CD4-positive, alpha-beta T cell treated with Interleukin-21 for 1 hour (primary cell): Measurements from ENCODE around the gene UST.
"Not testable (repeated sequence)": the region's sequence is repeated elsewhere in the genome, so short reads cannot be mapped to it uniquely, and the experiment has no call there.

ENCODE experiments used
- DNase-seq: peaks from one replicate; pipeline ENCODE4 v3.0.0-alpha.2; 2020

UST gene

DNA sequence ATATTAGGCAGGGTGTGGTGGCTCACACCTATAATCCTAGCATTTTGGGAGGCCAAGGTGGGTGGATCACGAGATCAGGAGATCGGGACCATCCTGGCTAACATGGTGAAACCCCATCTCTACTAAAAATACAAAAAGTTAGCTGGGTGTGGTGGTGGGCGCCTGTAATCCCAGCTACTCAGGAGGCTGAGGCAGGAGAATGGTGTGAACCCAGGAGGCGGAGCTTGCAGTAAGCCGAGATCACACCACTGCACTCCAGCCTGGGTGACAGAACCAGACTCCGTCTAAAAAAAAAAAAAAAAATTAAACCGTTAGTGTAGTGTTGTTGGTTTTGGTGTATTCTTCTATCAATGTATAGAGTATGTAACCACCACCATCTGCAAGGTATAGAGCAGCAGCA, 133.9 kb downstream of the UST start:
- DNase-seq, result not testable (repeated sequence)

DNA sequence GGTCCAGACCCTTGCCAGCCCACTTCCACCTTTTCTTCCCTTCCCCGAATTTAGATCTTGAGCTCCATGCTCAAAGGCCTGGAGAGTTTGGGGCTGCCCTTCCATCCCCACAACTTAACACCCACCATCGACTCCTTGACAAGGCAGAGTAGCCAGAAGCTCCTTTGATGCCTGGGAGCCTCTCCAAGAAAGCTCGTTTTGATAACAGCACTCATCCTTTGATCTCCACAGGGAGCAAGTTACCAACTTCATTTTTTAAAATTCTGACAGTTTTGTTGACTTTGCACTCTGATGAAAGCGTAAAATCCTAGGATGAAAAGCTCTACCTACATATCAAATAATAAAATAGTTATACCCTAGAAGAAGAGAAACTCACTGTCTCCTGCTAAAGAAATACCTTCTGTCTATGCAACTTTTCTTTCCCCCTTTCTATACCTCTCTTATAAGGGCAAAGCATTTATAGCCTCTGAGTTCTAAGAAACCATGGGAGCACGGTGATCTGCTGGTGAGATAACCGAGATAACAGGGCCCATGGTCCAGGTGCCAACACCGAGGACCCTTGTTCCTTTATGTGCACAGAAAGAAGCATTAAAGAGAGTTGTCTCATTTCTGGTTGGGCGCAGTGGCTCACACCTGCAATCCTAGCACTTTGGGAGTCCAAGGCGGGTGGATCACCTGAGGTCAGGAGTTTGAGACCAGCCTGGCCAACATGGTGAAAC, 134.9 kb downstream of the UST start:
- no peak for DNase-seq

DNA sequence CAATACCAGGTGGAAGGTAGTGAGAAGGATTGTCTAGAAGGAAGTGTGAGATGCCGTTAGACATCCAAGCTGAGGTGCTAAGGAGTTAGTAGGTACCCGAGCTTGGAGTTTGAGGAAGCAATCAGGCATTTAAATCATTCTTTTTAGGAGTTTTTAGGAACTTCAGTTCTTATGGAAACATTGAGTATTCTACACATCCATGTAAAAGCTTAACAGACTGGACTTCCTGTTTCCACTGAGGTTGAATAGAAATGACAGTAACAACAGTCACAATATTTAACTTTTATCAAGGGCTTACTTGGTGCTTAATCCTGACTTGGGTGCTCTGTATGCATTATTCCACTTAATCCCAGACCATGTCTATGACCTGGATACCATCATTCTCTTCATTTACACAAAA, 136.4 kb downstream of the UST start:
- DNase-seq, result no peak

DNA sequence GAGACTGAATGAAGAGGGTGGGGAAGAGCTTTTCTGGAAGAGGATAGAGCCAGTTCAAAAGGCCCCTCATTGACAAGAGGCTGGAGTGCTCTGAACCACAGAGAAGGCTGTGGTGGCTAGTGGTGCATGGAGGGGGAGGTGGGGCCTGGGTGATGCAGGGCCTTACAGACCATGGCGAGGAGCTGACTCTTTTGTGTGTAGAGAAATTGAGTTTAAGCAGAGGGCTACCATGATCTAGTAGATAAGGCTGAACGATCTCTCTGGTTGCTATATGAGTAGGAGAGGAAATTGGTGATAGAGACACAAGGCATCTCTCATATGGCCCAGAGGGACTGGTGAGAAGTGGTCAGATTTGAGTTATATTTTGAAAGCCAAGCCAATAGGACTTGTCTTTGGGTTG, 137.6 kb downstream of the UST start:
- no peak for DNase-seq

DNA sequence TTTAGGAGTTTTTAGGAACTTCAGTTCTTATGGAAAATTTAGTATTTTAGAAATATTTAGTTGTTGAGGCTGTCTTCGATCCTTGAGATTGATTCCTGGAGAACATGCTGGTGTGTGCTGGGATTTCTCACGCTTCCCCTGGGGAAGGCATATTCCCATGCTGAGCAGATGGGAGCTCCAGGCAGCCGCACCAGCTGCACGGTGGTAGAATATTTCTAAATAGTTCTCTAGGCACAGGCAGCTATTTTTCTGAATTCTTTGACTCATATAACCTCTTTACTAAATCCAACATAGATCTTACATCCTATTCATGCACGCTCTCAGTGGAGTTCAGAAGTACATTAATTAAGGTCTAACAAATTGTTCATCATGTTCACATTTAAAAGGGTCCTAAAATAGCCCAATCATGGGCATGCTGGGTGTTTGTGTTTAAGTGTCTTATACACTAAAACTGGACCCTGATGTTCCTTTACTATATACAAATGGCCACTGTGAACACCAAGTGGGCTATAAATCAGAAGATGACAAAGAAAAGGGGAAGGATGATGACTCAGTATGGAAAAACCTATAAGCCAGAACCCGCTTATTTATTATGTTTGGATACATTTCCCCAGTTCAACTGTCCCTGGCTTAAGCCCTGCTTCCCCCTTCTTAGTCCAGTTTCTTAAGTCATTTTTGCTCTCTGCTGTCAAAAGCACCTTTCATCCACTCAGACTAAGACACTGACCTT, 138.5 kb downstream of the UST start:
- DNase-seq, result no peak

DNA sequence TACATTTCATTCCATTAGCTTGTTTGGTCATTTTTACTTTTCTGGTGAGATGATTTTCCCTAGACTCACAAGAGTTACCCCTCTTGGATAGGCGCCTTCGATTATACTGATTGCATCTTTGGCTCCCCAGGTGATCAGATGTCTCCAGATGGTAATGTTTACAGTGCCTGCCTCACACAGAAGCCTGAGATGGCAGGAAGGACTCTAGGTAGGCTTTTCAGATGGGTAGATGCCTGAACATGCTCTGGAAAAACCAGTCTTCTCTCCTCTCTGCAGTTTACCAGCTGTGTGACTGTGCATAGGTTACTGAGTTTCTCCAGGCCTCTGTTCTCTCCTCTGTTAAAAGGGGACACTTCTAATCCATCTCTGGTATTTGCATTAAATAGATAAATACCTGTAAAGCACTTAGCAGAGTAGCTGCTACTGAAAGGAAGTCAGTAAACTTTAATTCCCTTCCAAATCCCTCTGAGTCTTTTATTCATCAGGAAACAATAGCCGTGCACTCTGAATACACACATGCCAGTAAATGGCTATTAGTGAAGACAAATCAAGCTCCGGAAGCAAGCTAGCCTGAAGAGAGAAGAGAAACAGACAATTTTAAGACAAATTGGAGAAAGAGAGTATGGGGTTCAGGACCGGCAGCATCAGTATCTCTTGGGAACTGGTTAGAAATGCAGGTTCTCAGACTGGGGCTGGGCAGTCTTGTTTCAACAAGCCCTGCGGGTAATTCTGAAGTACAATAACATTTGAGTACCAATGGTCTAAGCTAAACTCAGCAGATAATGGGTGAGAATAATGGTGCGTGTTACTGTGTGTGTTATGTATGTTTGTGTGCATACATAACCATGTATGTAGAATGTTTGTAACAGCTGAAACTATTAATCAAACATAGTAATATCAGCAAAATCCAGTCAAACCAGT, 139.4 kb downstream of the UST start:
- no peak for DNase-seq

DNA sequence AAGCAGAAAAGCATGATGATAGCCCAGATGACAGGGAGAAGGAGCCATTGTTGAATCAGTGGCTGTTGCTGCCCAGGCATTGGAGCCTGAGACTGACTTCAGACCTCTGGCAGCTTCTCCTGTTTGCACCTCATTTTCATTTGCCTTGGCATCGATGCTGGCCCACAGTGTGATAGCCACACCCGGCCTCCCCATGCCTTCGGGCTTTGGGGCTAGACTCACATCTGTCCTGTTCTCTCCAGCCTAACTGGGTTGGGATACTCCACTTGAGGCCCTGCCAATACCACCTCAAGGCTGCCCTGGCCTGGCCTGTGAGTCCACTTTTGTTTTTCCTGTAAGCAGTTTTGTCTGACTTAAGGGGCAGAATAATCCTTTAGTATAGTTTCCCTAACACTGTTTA, 140.4 kb downstream of the UST start:
- no peak for DNase-seq

DNA sequence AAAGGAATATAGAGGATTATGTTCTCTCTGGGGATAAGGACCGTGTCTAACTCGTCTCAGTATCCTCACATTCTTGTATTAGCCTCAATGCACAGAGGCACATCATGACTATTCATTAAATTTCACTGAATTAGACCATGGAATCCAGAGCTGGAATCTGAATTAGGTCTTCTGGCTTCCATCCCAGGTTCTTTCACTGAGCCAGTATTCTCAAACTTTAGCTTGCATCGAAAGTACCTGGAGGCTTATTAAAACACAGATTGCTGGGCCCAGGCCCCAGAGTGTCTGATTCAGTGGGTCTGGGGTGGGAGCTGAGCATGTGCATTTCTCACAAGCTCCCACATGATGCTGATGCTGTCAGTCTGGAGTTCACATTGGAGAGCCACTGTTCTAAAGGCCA, 142.0 kb downstream of the UST start:
- no peak for DNase-seq

DNA sequence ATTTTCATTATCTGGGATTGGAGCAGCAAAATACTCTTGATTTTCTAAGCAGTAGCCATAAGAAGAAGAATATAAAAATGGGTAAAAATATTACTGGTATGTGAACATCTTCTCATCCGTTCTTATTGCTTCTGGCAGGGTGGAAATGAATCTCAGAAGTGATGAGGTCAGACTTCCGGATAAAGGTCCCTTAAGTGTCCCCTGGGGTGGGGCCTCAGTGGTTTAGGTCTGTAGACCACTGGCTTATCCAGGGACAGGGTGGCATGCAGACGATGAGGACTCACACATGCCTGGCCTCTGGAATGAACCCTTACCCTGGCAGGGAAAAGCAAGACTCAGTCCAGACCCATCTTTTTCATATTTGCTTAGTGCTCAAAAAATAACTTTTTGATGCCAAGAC, 143.3 kb downstream of the UST start:
- no peak for DNase-seq

DNA sequence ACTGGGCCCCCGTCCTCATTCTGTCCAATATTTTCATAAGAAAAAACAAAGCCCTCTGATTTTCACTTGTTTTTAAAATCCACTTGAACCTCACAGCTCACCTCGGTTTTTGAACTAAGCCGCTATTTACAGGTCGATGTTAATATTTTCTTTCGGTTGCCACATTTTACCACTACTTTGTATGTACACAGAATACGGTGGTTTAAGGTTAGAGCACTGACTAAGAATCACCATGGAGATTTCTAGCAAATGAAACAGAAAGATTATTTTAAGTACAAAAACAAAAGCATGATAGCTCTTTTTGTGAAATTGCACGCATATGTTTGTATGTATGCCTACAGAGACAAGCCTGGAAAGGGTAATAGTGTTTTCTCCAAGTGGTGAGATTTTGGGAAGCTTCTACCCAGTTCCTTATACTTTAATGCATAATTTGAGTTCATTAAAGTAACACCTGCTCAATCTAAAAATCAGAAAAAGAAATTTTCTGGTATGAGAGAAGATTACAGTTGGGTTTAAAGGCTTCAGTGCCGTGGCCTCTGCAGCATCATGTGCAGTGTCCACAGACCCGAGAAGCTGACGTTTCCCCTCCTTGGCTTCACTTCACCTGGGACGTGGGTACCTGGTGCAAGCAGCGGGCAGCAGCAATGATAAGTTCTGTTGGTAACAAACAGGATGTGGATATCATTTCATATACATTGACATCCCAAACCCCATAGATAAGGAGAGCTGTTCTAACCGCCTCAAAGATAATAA, 144.0 kb downstream of the UST start:
- no peak for DNase-seq

DNA sequence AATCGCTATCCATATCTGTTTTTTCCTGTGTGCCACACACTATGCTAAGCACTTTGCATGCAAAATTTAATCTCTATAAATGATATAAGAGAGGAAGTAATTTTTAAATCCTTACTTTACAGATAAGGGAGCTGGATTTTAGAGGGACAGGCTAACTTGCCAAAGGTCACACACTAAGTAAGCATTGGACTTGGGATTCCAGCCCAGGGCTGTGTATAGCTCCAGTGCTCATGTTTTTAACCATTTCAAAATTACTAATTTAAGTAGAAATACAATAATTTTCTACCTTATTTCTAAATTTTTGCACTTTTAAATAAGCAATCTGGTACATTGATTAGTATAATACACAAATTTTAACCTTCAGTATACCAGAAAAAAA, 144.6 kb downstream of the UST start:
- DNase-seq, result no peak

DNA sequence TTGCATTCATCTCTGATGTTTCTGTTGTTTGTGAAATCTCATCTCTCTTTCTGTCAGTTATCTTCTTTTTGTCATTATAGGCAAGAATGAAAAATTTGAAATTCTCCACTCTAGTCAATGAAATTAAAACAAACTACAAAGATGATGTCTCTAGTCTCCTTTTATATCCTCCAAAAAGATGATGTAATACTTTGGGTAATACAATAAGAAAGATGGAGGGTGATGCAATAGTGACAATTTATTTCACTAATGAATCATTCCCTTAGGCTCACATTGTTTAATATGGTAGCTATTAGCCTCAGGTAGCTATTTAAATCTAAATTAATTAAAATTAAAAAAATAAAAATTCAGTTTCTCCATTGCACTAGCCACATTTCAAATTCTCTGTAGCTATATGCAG, 145.4 kb downstream of the UST start:
- no peak for DNase-seq

DNA sequence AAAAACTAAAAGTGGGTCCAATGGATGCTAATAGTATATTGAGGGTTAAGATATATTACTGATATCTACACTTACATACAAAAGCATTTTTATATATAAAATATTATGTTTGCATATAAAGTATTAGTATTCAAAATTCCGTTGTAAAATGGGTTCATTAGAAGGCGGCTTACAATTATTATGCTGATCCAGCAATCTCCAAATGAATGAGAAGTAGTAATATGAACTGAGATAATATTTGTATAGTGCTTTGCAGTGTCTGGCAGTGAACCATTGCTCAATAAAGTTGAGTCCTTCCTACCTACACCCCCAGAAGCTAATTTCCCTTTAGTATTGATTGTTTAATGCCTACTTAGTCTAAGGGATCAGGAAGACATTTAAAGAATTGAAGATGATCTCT, 146.2 kb downstream of the UST start:
- no peak for DNase-seq

DNA sequence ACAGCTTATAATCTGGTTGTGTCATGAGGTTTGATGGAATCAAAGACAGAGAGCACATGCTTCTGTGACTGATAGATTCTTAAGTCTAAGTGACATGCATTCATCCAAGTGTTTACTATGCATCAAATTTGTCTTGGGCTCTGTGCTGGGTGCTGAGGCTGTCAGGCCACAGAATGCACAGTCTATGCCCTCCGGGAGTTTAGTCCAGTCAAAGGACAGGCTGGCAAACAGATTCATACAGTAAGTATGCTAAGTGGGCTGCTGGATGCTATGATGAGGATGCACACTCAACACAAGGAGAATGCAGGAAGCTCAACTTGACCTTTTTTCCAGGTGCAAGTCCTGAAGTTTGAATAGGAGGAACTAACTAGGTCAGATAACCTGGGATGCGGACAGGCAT, 146.7 kb downstream of the UST start:
- DNase-seq, result no peak

DNA sequence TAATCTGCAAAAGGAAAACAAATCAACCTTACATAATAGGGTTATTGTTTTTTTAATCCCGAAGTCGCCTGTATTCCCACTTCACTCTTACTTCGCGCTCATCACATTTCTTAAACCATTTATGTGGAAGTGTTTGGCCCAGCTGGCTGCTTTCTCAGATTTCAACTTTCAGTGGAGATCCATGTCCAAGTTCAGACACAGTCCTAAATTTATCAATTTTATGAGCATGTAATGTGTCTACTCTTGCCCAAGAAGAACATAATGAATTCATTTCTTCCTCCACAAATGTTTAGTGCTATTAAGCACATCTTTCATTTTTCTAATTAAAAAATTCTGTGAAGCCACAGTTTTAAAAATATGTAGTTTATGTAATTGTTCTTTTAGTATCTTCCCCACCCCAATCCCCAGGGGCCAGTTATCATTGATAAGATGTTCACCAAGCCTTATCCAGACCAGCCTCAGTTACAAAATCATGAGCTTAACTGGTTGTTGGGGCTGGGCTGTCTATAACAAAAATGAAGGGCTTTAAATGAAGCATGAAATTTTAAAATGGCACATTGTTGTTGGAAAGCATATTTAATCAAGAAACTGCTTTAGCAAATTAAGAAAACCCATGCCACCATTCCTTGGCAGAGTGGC, 151.7 kb downstream of the UST start:
- no peak for DNase-seq

DNA sequence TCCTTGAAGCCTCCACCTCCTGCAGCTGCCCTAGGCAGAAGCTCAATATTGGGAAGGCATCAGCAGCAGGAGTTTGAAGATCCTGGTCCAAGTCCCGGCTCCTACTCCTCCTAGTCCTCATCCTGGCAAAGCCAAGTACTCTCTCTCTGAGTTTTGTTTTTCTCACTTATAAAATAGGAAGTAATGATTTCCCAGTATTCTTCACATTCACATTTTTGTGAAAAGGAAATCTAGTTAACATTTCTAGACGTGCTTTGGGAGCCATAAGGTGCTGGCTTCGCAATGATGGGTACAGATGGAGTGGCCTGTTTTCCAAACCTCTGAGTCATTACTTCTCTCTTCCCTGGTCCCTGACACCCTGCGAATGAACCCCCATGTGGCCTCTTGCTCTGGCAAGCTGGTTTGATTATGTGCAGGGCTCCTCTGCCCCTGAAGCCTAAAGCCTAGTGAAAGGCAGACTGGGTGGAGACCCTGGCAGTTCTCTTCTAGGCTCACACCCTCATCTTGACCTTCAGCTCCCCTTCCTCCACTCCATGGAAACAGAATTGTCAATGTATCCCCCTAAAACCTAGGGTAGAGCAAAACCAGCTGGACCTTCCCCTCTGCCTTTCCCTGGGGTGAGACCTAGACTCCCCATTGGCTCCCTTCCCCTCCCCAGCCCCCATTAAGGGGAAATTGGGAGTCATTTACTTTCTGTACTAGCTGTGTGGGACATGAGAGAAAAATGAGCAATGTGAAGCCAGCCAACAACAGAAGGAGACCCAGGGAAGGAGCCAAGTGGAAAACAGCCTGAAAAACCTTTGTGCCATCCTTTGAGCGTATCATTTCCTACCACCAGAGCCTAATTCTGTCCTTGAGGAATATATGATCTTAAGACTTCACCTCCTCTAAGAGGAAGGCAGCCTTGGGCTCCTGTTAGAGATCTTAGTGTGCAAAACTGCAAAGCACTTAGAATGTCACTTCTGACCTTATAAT, 158.4 kb downstream of the UST start:
- no peak for DNase-seq

DNA sequence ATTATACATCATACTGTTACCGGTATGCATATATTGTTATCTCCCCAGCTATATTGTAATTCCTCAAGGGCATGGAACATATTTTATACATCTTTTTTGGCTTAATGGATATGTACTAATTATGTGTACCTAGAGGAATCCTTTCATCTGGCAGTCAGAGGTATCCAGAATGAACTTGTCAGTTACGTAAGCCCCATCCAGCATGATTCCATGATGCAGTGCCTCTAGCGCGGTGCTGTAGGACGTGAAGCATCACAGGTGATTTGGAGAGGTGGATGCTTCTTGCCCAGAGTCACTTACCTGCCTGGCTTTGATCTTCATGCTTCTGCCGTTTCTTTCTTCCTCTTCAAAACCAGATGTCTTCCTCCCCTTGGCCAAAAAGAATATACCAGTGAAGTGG, 159.1 kb downstream of the UST start:
- DNase-seq, result no peak

DNA sequence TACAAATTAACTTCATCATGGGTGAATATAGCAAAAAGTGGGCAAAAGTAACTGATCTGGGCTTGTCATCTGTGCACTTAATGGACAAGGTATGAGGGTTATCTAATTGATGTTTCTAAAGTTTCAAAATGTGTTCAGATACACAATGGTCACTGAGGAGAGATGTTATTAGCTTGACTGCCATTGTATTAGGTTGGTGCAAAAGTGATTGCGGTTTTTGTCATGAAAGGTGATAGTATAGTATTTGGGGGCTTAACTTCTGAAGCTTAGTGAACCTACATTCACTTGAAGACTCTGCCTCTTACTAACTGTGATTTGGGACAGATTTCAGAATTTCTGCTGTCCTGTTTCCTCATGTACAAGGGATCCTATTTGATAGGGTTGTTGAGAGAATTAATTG, 159.6 kb downstream of the UST start:
- DNase-seq, result no peak

DNA sequence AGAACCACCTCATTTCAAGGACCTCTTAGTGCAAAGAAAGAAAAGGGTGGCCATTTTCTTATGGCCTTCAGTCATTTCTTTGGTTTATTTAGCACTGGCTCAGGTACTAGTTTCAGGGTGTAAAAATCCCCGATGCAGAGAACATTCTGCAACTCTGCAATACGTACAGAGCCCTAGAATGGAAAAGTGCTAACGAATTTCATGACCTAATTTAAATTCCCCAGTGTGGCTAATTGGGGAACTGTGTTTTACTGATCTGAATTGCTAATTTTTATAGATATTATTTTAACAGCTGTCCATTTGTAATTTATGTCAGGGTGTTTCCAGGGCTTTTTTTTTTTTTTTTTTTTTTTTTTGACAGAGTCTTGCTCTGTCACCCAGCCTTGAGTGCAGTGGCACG, 160.7 kb downstream of the UST start:
- DNase-seq, result no peak

DNA sequence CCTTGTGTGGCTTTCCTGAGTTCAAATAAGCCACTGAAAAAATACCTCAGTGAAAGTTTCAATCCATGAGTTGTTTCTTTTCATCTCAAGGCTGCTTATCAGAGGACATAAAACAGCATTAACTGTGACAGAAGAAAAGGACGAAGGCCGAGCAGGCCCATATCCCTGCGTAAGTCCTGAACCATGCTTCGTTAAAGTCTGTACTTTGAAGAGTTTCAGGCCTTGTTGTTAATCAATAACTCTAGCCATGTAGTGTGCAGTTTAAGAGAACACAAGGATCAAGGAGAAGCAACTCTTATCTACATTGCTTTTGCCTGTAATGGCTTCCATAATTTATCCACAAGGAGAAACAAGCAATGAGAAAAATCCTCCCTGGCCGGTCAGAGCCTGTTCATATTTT, 165.4 kb downstream of the UST start:
- DNase-seq, result no peak

DNA sequence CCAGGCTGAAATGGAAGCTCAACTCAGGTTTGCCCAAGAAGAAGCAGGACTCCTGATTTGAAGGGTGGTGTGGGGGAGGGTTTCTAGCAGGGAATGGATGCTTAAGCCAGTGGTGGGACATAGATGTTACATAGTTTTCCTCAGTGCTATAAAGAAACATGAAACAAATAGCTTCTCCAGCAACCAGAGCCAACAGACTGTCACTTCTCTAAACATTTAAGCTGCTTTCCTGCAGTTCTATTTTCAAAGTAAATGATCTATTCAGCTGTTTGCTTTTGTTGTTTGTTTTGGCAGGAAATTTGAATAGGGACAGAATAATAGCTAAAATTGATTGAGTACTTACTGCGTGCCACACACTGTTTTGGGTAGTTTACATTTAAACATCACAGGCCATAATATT, 169.0 kb downstream of the UST start:
- no peak for DNase-seq
